Activated T-cell treated with anti-CD3 and anti-CD28 coated beads for 48 hours (primary cell): ENCODE data around the gene SVIL.
"Not testable (repeated sequence)": the region's sequence is repeated elsewhere in the genome, so short reads cannot be mapped to it uniquely, and the experiment has no call there.

ENCODE experiments used
- DNase-seq: peaks from one replicate; pipeline ENCODE4 v3.0.0-alpha.2; 2020; ENCODE audit warnings: low read depth

The SVIL gene

DNA sequence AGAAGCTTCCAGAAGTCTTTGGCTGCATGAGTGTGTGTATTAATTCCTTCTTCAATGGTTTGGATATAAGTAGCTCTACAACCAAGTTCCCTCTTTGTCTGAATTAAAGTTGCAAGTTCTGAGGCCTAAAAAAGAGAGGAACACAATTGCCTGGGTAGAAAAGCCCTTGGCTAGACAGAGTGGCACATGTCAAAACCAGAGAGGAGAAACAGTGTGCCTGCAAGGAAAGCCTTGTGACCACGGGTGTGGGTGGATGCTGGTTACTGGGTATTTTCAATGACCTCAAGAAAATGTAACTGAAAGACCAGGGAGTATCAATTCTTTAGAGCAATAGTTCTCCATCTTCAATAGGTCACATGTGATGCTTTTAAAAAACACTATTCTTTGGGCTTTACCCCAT, 148.3 kb downstream of the SVIL start:
- peak; percentile 38 for DNase-seq

DNA sequence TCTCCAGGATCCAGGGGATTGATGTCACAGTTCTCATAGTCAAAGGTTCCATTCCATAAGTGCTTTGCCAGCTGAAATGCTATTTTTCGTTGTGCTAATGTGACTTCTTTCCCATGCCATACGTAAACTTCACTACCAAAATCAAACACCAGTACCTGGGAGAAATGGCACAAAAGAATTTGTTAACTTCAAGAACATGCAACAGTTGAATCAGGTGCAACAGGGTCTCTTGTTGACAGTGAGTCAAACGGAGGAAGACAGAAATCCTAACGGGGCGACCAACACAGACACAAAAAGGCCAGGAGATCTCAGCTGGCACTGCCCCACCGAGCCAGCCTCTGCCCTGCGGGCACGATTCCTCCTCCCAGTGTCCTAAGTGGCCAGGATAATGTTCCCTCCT, 150.1 kb downstream of the SVIL start:
- DNase-seq: not testable (repeated sequence)

DNA sequence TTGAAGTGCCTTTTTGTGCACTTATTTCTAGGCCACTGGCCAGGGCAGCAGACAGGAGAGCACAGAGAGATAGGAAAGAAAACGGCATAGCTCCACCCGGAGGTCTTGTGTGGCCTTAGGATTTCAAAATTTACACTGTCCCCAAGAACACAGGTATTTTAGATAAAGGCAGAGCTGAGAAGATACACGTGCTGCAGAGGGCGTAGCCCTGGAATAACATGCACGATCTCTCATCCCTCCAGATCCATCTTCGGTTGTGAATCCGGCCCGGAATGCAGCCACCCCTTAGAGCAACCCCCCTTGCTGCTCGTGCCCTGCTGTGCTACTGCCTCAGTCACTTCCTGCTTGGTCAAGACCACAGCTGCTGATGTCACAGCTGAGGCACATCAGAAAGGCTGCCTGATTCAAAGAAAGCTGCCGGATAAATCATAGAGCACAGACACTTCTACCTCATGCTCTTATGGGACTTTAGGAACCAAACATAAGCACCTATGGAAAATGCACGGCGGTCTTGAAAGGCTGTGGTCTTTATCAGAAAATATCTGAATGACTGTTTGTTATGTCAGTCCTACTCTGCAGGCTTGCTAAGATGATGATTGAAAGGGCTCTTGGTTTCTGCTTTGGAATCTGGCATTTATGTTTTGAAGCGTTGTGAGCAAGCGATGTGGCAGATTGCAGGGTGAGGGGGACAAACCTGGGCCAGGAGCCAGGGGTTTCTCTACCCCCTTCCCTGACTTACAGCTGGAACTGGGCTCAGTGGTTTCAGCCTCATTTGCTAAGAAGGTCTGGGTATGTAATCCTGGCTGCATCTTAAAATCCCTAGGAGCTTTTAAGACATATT, 152.0 kb downstream of the SVIL start:
- peak; percentile 29 for DNase-seq

DNA sequence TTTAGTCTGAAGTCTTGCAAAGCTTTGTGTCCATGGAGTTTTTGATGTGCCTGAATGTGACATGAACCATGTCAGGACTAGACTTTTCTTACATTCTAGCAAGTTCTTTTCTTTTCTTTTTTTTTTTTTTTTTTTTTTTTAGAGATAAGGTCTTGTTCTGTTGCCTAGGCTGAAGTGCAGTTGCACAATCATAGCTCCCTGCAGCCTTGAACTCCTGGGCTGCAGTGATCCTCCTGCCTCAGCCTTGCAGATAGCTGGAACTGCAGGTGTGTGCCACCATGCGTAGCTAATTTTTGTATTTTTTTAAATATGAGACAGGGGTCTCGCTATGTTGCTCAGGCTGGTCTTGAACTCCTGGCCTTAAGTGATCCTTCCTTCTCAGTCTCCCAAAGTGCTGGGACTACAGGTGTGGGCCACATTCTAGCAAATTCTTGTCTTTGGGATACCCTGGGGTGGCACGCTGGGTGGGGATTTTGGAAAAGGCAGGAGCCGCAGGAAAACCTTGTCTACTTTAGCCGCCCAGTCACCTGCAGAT, 152.8 kb downstream of the SVIL start:
- no peak for DNase-seq

DNA sequence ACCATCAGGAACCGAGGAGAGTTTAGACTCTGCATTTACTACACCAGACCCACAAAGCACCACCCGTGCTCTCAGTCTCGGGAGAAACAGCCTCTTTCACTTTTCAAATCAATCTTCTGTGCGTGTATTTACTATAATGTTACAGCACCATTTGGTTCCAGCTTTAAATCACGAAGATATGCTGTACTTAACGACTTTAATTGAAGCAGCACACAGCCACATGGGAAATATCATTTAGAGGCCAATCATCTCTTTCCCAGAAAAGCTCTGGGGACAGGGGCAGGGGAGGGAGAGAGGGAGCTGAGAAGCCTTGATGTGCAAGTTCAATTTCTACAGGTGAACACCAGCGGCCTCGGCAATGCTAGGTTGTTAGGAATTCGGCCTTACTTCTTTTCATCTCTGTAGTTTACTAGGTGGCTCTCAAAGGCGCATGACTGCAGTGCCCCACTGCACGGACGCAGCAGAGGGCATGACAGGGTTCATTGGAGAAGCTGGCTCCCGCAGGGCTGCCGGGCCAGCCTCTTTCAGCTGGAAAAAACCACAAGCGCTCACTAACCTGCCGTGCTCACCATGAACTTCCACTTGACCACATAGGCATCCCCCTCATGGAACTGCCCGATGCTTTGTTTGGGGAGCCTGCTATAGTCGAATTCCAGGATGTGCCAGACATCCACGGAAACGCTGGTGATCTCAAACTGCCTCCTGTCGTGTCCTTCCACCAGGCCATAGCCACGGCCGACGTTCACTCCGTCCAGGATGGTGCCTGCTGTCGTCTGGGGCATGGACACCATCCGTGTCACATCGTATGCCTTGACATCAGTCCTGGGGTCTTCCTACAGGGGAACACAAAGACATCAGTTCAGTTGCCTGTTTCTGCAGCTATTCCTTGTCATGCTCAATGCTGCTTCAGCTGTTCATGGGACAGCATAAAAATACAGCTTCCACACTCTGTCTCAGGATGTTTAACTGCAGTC, 154.5 kb downstream of the SVIL start:
- DNase-seq: no peak

DNA sequence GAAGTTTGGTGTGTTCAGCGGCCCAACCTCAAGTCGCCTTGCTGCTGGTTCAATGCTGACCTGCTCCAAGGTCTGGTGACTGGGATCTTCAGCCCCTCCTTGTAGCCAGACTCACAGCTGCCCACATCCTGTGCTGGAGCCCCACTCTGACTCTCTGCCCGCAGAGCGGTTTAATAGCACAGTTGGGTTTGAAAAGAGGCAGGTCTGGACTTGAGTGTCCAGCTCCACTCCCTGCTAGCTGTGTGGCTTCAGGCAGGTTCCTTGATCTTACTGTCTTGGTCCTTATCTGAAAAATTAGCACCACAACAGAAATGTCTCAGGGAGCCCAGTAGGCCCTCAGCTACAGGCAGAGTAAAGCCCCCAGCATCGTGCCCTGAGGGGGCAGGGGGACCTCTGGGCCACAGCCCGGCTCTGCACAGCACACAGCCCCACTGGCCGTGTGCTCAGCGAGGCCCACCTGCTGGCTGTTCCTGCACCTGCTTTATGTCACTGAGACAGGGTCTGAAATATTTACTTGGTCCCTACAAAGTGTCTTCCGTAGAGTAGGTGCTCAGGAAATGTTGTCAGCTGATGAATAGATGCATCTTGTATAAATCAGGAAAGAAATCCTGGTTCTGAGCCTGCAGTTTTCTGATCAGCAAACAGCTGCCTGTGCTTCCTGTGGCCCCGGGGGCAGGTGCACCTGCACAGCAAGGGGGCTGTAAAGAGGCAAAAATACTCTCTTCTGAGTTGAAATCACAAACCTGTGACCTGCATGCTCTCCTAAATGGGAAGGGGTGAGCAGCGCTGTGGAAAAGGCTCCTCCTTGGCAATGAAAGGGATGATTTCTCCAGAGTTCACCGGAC, 155.5 kb downstream of the SVIL start:
- DNase-seq: no peak

DNA sequence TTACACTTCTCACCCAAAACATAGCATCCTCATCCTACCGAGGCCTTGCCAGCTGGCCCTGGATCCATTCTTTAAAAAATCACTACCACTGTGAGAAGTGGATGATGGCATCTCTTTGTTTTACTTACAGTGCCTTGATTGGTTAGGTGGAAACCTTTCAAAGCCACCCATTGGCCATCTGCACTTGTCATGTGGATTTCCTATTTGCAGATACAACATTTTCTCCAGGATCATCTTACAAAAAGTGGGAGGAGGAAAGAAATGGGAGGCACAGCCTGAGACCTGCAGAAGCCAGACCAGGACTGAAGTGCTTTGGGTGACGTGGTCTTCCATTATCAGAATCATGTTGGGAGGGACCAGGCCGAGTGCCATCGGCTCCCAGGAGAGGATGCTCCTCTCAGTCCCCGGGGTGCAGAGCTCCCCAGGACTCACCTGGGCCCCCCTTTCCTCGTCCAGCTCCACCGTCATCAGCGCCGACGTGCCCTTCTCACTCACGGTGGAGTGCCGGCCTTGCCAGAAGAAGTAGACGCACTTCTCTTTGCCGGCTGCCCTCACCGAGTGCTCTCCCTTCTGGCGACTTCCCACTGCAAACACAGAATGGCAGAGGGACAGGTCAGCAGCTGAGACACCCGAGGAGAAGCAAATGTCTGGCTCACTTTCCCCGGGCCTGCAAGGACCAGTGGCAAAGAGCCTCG, 161.2 kb downstream of the SVIL start:
- DNase-seq: no peak

DNA sequence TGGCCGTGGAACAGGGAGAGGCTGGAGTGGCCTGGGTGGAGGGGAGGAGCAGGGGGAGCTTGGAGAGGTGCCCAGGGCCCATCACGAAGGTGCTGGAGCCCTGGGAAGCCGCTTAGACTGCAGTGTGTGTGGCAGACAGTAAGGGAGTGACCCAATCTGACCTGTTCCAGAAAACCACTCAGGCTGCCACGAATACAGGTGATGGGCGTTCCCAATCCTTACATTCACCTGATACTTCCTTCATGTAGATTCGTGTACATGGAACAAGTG, 161.7 kb downstream of the SVIL start:
- DNase-seq: no peak

DNA sequence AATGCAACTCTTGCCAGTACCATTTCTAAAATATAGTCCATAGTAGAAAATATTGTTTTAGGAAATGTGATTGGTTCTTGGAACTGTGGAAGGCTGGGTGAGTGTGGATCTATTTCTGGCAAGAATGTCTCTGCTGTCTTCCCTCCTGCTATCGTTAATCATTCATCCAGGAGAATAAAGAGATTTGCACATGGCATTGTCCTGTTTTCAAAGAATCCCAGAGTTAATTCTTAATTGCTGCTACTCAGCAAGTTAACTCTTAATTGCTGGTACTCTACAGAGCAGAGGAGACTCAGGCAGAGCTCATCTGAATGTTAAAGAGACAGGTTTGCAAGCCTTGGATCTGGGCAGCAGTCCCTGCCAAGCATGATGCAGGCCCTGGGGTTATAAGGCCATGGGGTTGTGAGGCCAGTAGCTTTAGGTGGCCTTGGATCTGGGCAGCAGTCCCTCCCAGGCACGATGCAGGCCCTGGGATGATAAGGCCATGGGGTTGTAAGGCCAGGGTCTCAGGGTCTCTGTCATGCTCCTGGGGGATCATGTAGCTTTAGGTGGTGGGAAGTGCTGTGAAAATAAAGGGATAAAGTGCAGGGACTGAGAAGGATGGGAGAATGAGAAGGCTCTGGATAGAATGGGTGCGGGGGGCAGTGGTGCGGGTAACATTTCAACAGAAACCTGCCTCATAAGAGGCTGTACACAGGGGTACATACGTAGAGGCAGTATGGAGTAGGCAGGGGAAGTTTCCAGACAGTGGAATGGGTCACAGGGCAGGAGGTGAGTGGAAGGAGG, 162.3 kb downstream of the SVIL start:
- DNase-seq: no peak

DNA sequence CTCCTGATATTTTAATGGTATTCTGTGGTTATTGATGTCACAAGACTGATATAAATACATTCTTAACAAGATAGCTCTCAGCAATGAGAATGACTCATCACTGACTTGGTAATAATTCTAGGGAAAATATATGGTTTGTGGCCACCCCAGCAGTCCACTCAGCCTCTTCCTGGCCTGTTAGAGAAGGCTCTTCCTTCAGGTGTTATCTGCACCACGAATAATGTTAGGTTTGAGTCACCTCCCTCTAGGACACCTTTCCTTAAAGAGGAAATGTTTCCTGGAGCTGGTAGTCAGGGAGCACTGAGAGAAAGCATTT, 163.3 kb downstream of the SVIL start:
- no peak for DNase-seq

DNA sequence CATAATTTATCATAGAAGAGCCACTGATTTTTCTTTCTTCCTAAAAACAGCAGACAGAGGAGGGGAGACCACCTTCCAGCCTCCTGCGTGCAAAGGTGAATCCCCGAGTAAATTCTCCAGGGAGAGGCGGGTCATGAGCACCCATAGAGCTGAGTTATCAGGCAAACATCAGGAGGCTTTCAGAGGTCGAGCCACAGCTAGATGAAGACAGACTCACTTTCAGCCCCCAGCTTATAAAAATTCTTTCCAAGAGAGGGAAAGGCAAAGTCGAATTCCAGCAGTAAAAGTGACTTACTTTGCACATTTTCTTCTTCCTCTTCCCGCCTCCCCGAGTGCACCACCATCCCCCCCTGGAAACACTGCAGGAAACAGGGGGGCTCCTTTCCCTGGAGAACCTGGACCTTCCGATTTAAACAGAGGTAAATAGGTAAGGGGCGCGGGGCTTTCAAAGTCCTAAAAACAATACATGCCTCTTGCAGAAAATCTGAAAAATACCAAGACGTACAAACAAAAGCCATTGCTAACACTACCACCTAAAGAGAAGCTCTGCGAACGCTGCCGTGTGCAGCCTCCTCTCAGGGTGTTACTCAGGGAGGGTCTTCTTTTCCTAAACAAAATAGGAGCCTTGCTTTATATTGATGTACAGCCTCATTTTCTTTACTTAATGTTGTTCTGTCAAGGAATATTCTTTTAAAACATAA, 163.8 kb downstream of the SVIL start:
- DNase-seq: no peak

DNA sequence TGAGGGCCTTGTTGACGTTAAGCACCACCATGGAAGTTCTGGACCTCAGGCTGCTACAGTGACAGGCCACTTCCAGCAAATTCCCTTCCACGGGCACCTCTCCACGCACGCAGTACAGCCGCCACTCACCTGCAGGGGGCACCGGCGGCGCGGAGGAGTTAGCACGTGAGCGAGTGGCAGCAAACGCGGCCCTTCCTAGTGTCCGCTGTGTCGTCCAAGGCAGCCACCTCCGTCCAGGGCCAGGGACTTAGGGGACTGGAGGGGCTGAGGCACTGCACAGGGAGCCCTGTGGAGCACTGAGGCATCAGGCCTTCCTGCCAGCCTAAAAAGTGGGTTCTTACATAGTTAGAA, 164.4 kb downstream of the SVIL start:
- DNase-seq: no peak

DNA sequence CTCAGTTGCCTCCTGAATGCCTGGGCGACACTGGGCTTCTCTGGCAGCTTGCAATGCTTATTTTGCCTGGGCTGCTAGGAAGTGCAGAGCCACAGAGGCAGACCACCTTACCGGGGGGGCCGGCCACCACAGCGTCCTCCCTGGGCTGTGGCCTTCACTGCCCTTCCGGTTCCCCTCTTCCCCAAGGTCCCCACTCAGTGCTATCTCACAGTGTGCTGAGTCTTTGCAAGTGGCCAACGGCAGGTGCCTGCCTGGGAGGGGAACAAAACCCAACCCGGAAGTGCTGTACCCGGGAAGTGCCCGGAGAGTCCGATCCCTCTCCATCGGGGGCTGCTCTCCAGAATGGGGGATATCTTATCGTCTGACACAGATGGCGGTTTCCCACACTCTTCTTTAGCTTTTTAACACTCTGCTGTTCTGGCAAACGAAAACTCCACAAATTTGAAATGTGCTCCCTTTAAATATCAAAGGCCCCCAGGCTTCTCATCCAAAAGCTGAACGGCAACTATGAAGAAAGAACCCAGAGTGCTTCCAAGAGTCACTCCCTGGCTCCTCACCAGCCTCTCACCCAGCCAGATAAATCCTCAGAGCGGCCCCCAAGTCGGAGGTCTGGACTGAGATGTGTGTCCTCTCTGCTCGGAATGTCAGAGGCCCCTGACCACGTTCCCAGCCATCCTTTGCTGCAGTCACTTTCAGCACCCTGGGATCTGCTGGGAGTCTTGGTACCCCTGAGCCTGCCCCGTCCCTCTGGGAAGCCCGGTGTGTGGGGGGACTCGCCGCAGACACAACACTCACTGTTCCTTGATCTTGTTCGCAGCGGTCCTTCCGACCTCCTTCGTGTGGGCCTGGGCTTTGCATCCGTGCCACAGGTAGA, 165.1 kb downstream of the SVIL start:
- no peak for DNase-seq

DNA sequence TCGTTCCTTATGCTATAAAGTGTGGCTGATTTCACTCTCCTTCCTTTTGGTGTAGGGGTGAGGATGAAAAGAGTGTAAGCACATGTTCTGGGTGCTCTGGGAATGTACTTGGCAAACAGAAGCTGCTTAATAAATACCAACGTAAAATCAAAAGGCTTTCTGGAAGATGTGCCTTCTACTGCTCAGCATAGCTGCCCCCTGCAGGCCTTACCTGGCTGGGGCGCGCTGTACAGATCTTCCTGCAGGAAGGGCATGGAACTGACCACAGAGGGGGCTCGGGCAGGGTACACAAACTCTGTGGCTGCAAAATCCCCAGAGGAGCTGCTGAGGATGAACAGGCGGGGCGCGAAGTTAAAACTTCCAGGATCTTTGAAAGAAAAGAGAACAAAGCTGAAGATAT, 169.4 kb downstream of the SVIL start:
- no peak for DNase-seq

DNA sequence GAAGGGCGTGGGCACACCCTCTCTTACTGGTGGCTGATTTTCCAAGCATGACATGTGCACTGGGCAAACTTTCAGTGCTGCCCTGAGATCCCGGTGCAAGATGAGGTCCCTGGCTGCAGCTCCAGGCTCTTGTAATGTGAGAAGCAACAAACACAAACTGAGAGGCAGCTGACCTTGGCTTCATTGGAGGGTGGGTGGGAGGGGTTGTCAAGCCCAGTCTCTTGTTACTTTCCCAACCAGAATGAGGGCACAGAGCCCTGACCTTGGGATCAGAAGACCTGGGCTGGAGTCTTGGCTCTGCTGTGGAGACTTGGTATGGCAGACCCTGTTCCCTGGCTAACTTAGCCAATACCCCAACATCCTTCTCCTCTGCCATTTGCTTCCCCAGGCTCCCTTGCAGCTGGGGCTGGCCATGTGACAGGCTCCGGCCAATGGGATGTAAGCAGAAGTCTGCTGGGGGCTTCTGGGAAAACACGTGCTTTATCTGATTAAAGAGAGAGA, 170.1 kb downstream of the SVIL start:
- not testable (repeated sequence) for DNase-seq

DNA sequence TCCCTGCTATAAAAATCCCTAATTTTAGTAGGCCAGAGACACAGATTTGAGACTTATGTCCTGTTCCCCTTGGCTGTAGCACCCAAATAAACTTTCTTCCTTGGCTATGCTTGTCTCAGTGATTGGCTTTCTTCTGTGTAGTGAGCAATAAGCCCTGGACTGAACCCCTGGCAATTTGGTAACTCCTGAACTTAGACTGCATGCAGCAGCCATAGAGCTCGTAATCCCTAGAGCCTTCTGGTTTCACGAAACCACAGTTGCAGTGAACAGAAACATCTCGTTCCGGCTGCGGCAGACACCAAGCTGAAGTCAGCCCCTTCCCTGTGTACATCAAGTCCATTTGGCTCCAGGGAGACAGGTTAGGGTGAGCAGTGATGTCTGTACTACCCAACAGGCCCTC, 173.7 kb downstream of the SVIL start:
- no peak for DNase-seq

DNA sequence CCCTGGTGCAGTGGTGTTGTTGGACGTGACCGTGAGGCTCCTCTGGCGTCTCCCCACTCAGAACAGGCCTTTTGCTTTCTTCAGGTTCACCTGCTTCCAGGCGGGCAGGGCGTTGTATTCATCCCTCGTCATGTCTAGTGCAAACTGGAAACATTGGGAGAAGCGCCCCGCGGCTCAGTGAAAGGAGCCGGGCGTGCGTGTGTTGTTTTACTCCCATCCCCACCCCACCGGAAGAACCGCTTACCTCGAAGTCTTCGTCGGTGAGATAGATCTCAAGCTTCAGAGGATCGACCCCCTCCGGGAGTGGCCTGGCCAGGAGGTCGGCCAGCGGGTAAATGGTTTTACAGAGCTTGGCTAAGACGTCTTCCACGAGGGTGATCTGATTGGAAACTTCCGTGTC, 176.6 kb downstream of the SVIL start:
- not testable (repeated sequence) for DNase-seq

DNA sequence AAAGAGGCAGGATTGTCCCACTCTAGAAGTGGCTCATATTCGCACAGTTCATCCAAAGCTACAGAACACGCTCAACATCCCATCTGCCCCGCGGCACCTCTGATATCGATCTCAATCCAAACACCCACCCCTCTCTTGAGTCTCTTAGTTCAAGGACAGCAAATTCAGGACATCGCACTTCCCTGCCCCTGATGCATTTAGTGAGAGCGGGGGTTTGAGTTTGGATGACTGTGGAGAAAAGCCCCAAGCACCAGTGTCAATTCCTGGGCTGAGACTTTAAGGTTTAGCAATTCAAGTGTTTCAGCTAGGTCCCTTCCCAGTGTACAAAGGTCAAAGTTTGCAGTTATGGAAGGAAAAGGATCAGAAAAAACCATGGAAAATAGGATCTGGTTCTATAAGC, 179.7 kb downstream of the SVIL start:
- DNase-seq: no peak

DNA sequence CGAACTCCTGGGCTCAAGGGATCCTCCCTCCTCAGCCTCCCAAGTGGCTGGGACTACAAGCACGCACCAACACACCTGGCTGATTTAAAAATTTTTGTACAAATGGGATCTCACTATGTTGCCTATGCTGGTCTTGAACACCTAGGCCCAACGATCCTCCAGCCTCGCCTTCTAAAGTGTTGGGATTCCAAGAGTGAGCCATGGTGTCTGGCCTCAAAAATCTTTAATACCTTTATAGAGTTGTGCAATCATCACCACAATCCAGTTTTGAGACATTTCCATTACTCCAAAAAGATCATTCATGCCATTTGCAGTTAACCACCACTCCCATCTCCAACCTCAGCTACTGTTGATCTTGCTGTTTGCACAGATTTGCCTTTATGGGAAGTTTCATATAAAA, 180.5 kb downstream of the SVIL start:
- DNase-seq: no peak
